ENCODE data around the gene LRRC8E.
"Not testable (repeated sequence)": the region's sequence is repeated elsewhere in the genome, so short reads cannot be mapped to it uniquely, and the experiment has no call there.

LRRC8E gene

GRCh38 chr19:7888826-7889217, 512 bp downstream of the LRRC8E start:
- H3K18ac ChIP-seq (ENCODE audit: low read length) = no peak overlapping the region
- no peaks in the 10 kb centered on the region for H3K79me1 ChIP-seq (ENCODE audit: low read length)
- H3K23ac ChIP-seq (ENCODE audit: low read length) = no peak overlapping the region
- peak overlapping the region; percentile 15 for H4K91ac ChIP-seq (ENCODE audit: low read depth, low read length)
- H3K79me2 ChIP-seq (ENCODE audit: control insufficient read depth, insufficient read depth, low read length, poor library complexity) = no peaks in the 10 kb centered on the region
- no peak overlapping the region for H2BK120ac ChIP-seq (ENCODE audit: insufficient read depth, low read length, poor library complexity)
- no peak overlapping the region for H2BK5ac ChIP-seq (ENCODE audit: low read depth, low read length, poor library complexity)
- no peaks in the 10 kb centered on the region for H3K9me3 ChIP-seq (ENCODE audit: insufficient read depth, low read depth, low read length)
- DNase-seq = no peak
- H3K4ac ChIP-seq (ENCODE audit: low read depth, low read length) = no peak overlapping the region
- H3K27ac ChIP-seq (ENCODE audit: low read depth, low read length) = no peak overlapping the region
- H4K12ac ChIP-seq (ENCODE audit: low read depth, low read length) = no peak overlapping the region
- H3K36me3 ChIP-seq (ENCODE audit: control insufficient read depth in 1 of 2, insufficient read depth in 2 of 2, low read length in 2 of 2) = no peaks in the 10 kb centered on the region
- H2AK5ac ChIP-seq (ENCODE audit: low read length) = peak overlapping the region; percentile 29
- peak overlapping the region; percentile 7 for H2BK12ac ChIP-seq (ENCODE audit: low read length)
- H3K4me2 ChIP-seq (ENCODE audit: low read length) = peak overlapping the region; percentile 78
- no peak overlapping the region for H3K14ac ChIP-seq (ENCODE audit: low read length)
- peaks cover 0 to 8% of the 10 kb centered on the region in 2 experiments for H3K4me1 ChIP-seq (ENCODE audit: control insufficient read depth in 1 of 2, insufficient read depth in 2 of 2, low read length in 2 of 2)
- H3K9ac ChIP-seq (ENCODE audit: low read length) = no peak overlapping the region
- H3K4me3 ChIP-seq (ENCODE audit: low read depth, low read length) = no peak overlapping the region
- H2AFZ ChIP-seq (ENCODE audit: insufficient read depth, low read length, poor library complexity) = no peak overlapping the region
- H4K8ac ChIP-seq (ENCODE audit: low read depth, low read length) = no peak overlapping the region
- WGBS (ENCODE audit: extremely low coverage, insufficient coverage, insufficient read length) = no CpG with 5 or more reads among the region's 8 CpGs
- no peaks in the 10 kb centered on the region for H3K27me3 ChIP-seq (ENCODE audit: insufficient read depth, low read length)

GRCh38 chr19:7893362-7894101, 5.2 kb downstream of the LRRC8E start:
- H4K12ac ChIP-seq (ENCODE audit: low read depth, low read length); H3K14ac ChIP-seq (ENCODE audit: low read length); H3K27me3 ChIP-seq (ENCODE audit: insufficient read depth, low read length); H3K9me3 ChIP-seq (ENCODE audit: insufficient read depth, low read depth, low read length); H3K18ac ChIP-seq (ENCODE audit: low read length); H3K27ac ChIP-seq (ENCODE audit: low read depth, low read length); H3K4ac ChIP-seq (ENCODE audit: low read depth, low read length); DNase-seq; H2BK5ac ChIP-seq (ENCODE audit: low read depth, low read length, poor library complexity); H3K79me1 ChIP-seq (ENCODE audit: low read length); H2BK120ac ChIP-seq (ENCODE audit: insufficient read depth, low read length, poor library complexity); H4K8ac ChIP-seq (ENCODE audit: low read depth, low read length); H3K79me2 ChIP-seq (ENCODE audit: control insufficient read depth, insufficient read depth, low read length, poor library complexity); H3K23ac ChIP-seq (ENCODE audit: low read length); H4K91ac ChIP-seq (ENCODE audit: low read depth, low read length); H2AK5ac ChIP-seq (ENCODE audit: low read length); H3K4me3 ChIP-seq (ENCODE audit: low read depth, low read length); H3K36me3 ChIP-seq (ENCODE audit: control insufficient read depth in 1 of 2, insufficient read depth in 2 of 2, low read length in 2 of 2); H2BK12ac ChIP-seq (ENCODE audit: low read length); H3K4me2 ChIP-seq (ENCODE audit: low read length); H2AFZ ChIP-seq (ENCODE audit: insufficient read depth, low read length, poor library complexity): not testable (repeated sequence)
- Histone ChIP-seq H3K9ac (ENCODE audit: low read length) (peak overlapping the region; percentile 41), H3K4me1 (ENCODE audit: control insufficient read depth in 1 of 2, insufficient read depth in 2 of 2, low read length in 2 of 2) (peaks cover 11 to 14% of the 10 kb centered on the region in 2 experiments)
- no CpG with 5 or more reads among the region's 18 CpGs for WGBS (ENCODE audit: extremely low coverage, insufficient coverage, insufficient read length)

- Histone ChIP-seq H3K4ac (ENCODE audit: low read depth, low read length) (no peak overlapping the region), H4K12ac (ENCODE audit: low read depth, low read length) (no peak overlapping the region), H2BK120ac (ENCODE audit: insufficient read depth, low read length, poor library complexity) (no peak overlapping the region), H3K79me1 (ENCODE audit: low read length) (no peaks in the 10 kb centered on the region), H3K36me3 (ENCODE audit: control insufficient read depth in 1 of 2, insufficient read depth in 2 of 2, low read length in 2 of 2) (no peaks in the 10 kb centered on the region), H3K18ac (ENCODE audit: low read length) (no peak overlapping the region), H4K91ac (ENCODE audit: low read depth, low read length) (no peak overlapping the region), H3K4me2 (ENCODE audit: low read length) (no peak overlapping the region), H2AK5ac (ENCODE audit: low read length) (no peak overlapping the region), H3K4me3 (ENCODE audit: low read depth, low read length) (no peak overlapping the region), H3K23ac (ENCODE audit: low read length) (no peak overlapping the region), H2BK12ac (ENCODE audit: low read length) (no peak overlapping the region), H2AFZ (ENCODE audit: insufficient read depth, low read length, poor library complexity) (no peak overlapping the region), H3K9me3 (ENCODE audit: insufficient read depth, low read depth, low read length) (no peaks in the 10 kb centered on the region), H4K8ac (ENCODE audit: low read depth, low read length) (no peak overlapping the region), H3K9ac (ENCODE audit: low read length) (no peak overlapping the region), H3K27me3 (ENCODE audit: insufficient read depth, low read length) (no peaks in the 10 kb centered on the region), H3K27ac (ENCODE audit: low read depth, low read length) (no peak overlapping the region), H2BK5ac (ENCODE audit: low read depth, low read length, poor library complexity) (no peak overlapping the region), H3K79me2 (ENCODE audit: control insufficient read depth, insufficient read depth, low read length, poor library complexity) (no peaks in the 10 kb centered on the region), H3K4me1 (ENCODE audit: control insufficient read depth in 1 of 2, insufficient read depth in 2 of 2, low read length in 2 of 2) (peaks cover 10 to 11% of the 10 kb centered on the region in 2 experiments), H3K14ac (ENCODE audit: low read length) (no peak overlapping the region)
- peak in 1 of 2 donors; percentile 38 for DNase-seq
- no CpG with 5 or more reads among the region's 18 CpGs for WGBS (ENCODE audit: extremely low coverage, insufficient coverage, insufficient read length)
Measured at GRCh38 chr19:7894612-7895309, 6.5 kb downstream of the LRRC8E start.

GRCh38 chr19:7895565-7895964, 7.3 kb downstream of the LRRC8E start:
- no peak overlapping the region for H2AFZ ChIP-seq (ENCODE audit: insufficient read depth, low read length, poor library complexity)
- no peak overlapping the region for H2BK12ac ChIP-seq (ENCODE audit: low read length)
- H3K9me3 ChIP-seq (ENCODE audit: insufficient read depth, low read depth, low read length) = no peaks in the 10 kb centered on the region
- H3K4me1 ChIP-seq (ENCODE audit: control insufficient read depth in 1 of 2, insufficient read depth in 2 of 2, low read length in 2 of 2) = peaks cover 10 to 11% of the 10 kb centered on the region in 2 experiments
- no peak overlapping the region for H3K18ac ChIP-seq (ENCODE audit: low read length)
- H3K14ac ChIP-seq (ENCODE audit: low read length) = peak overlapping the region; percentile 5
- no peak overlapping the region for H3K27ac ChIP-seq (ENCODE audit: low read depth, low read length)
- H2AK5ac ChIP-seq (ENCODE audit: low read length) = no peak overlapping the region
- no peak overlapping the region for H3K4me3 ChIP-seq (ENCODE audit: low read depth, low read length)
- H3K23ac ChIP-seq (ENCODE audit: low read length) = no peak overlapping the region
- no peak overlapping the region for H2BK120ac ChIP-seq (ENCODE audit: insufficient read depth, low read length, poor library complexity)
- no peak for DNase-seq
- WGBS (ENCODE audit: extremely low coverage, insufficient coverage, insufficient read length) = no CpG with 5 or more reads among the region's 13 CpGs
- no peak overlapping the region for H3K9ac ChIP-seq (ENCODE audit: low read length)
- H4K91ac ChIP-seq (ENCODE audit: low read depth, low read length) = peak overlapping the region; percentile 34
- H3K27me3 ChIP-seq (ENCODE audit: insufficient read depth, low read length) = no peaks in the 10 kb centered on the region
- no peaks in the 10 kb centered on the region for H3K79me1 ChIP-seq (ENCODE audit: low read length)
- H3K4me2 ChIP-seq (ENCODE audit: low read length) = no peak overlapping the region
- H3K79me2 ChIP-seq (ENCODE audit: control insufficient read depth, insufficient read depth, low read length, poor library complexity) = no peaks in the 10 kb centered on the region
- no peak overlapping the region for H2BK5ac ChIP-seq (ENCODE audit: low read depth, low read length, poor library complexity)
- H4K12ac ChIP-seq (ENCODE audit: low read depth, low read length) = no peak overlapping the region
- no peak overlapping the region for H4K8ac ChIP-seq (ENCODE audit: low read depth, low read length)
- no peak overlapping the region for H3K4ac ChIP-seq (ENCODE audit: low read depth, low read length)
- no peaks in the 10 kb centered on the region for H3K36me3 ChIP-seq (ENCODE audit: control insufficient read depth in 1 of 2, insufficient read depth in 2 of 2, low read length in 2 of 2)

All from trophoblast cell (in vitro differentiated cells and primary cell).